GM23248 (cell line): ENCODE results near the gene MCRIP2. TPM values are rescaled to one million over a fixed set of nuclear protein-coding genes. Genes with fewer than 3 reads are reported as not detected.

ENCODE experiments used
- DNase-seq: peaks from one replicate; pipeline ENCODE4 v3.0.0-alpha.2; 2015
- H2AFZ ChIP-seq: fragments of 200-600 bp; sonication (generic); 2 replicates; pipeline ENCODE4 v1.6.1; 2016; ENCODE audit warnings: antibody characterized with exemption
- H3F3A ChIP-seq: fragments of 200-600 bp; sonication (generic); 2 replicates; pipeline ENCODE4 v1.6.1; 2016; ENCODE audit warnings: mild to moderate bottlenecking, antibody characterized with exemption, mixed run types; ENCODE audit not compliant: insufficient read depth
- H3K27ac ChIP-seq: fragments of 200-600 bp; sonication (generic); 2 replicates; pipeline ENCODE4 v1.5.1; 2016; ENCODE audit warnings: mild to moderate bottlenecking
- H3K27me3 ChIP-seq: fragments of 200-600 bp; sonication (generic); replicated peaks from 2 replicates; pipeline ENCODE4 v1.6.1; 2016; ENCODE audit warnings: mild to moderate bottlenecking; ENCODE audit not compliant: insufficient read depth
- H3K36me3 ChIP-seq: fragments of 200-600 bp; sonication (generic); 2 replicates; pipeline ENCODE4 v1.6.1; 2016; ENCODE audit warnings: low read depth, mild to moderate bottlenecking
- H3K4me1 ChIP-seq: fragments of 200-600 bp; sonication (generic); 2 replicates; pipeline ENCODE4 v1.6.1; 2016; ENCODE audit warnings: mild to moderate bottlenecking; ENCODE audit not compliant: insufficient read depth
- H3K4me2 ChIP-seq: fragments of 200-600 bp; sonication (generic); one replicate; pipeline ENCODE4 v1.6.1; 2016; ENCODE audit warnings: mild to moderate bottlenecking; ENCODE audit not compliant: unreplicated experiment
- H3K4me3 ChIP-seq: fragments of 200-600 bp; sonication (generic); 2 replicates; pipeline ENCODE4 v1.5.1; 2016; ENCODE audit warnings: mild to moderate bottlenecking
- H3K79me2 ChIP-seq: fragments of 200-600 bp; sonication (generic); 2 replicates; pipeline ENCODE4 v1.6.1; 2016; ENCODE audit warnings: mild to moderate bottlenecking; ENCODE audit not compliant: insufficient read depth
- H3K9ac ChIP-seq: fragments of 200-600 bp; sonication (generic); 2 replicates; pipeline ENCODE4 v1.6.1; 2016; ENCODE audit warnings: mild to moderate bottlenecking
- H3K9me2 ChIP-seq: fragments of 200-600 bp; sonication (generic); 2 replicates; pipeline ENCODE4 v1.6.1; 2016; ENCODE audit warnings: mixed run types, mild to moderate bottlenecking, moderate library complexity; ENCODE audit not compliant: insufficient read depth
- H3K9me3 ChIP-seq: fragments of 200-600 bp; sonication (generic); one replicate; pipeline ENCODE4 v1.6.1; 2017; ENCODE audit warnings: low read depth
- H4K20me1 ChIP-seq: fragments of 200-600 bp; sonication (generic); 2 replicates; pipeline ENCODE4 v1.6.0; 2016; ENCODE audit not compliant: insufficient read depth
- EZH2 ChIP-seq: fragments of 200-600 bp; sonication (generic); IDR thresholded peaks from 2 replicates; pipeline ENCODE4 v1.6.1; 2018; ENCODE audit warnings: antibody characterized with exemption, mild to moderate bottlenecking; ENCODE audit not compliant: insufficient read depth, poor library complexity, severe bottlenecking
- EZH2phosphoT487 ChIP-seq: fragments of 200-600 bp; sonication (generic); IDR thresholded peaks from 2 replicates; pipeline ENCODE4 v1.6.1; 2018; ENCODE audit warnings: antibody characterized with exemption, moderate library complexity, mild to moderate bottlenecking, low read depth; ENCODE audit not compliant: insufficient read depth
- WGBS, 2 experiments: methylation state at CpG; one replicate each; pipeline ENCODE4 v1.1.6; 2015 to 2017; ENCODE audit warnings: low lambda C conversion rate in 2 of 2, low coverage in 1 of 2; ENCODE audit errors: missing lambda C conversion rate in 2 of 2; 5-methylcytosine and 5-hydroxymethylcytosine counted together
- in situ Hi-C: fragments of 300-500 bp; cut with MboI; formaldehyde crosslinking; loops from 2 replicates; pipeline ENCODE4 v1.15.0; 2020
- polyA plus RNA-seq: library from polyadenylated mRNA; unstranded; fragments of >200 nt; fragmentation: Nextera tagmentation; extraction: Ambion mirVana; gene quantifications from 2 replicates; pipeline ENCODE4 v1.2.1, GENCODE V29; 2016
- total RNA-seq: library from RNA; depleted of rRNA; stranded (reverse); fragments of >200 nt; shearing (Covaris generic); gene quantifications from 2 replicates; pipeline ENCODE4 v1.2.3, GENCODE V29; 2014

The MCRIP2 gene
- total and polyA plus RNA-seq, 2 experiments from 2014 or later: 22.6 to 30.4 TPM

- no peaks in the 10 kb centered on the region for H3K36me3 ChIP-seq
- TF ChIP-seq EZH2phosphoT487: no peak
- no peak for TF ChIP-seq EZH2
- DNase-seq: no peak
- H2AFZ ChIP-seq: no peak overlapping the region
- H3K9ac ChIP-seq: no peak overlapping the region
- no peaks in the 10 kb centered on the region for H3K4me1 ChIP-seq
- no peak overlapping the region for H3K4me3 ChIP-seq
- no peaks in the 10 kb centered on the region for H3K9me2 ChIP-seq
- no peak overlapping the region for H3K4me2 ChIP-seq
- peaks cover 48% of the 10 kb centered on the region for H3K79me2 ChIP-seq
- H3K9me3 ChIP-seq: no peaks in the 10 kb centered on the region
- no peaks in the 10 kb centered on the region for H4K20me1 ChIP-seq
- in situ Hi-C loops: no loop called here
- 78 to 80% methylated on average over 10 of the region's 10 CpGs for WGBS, 2 experiments
- no peaks in the 10 kb centered on the region for H3K27me3 ChIP-seq
- no peak overlapping the region for H3K27ac ChIP-seq
- H3F3A ChIP-seq: no peaks in the 10 kb centered on the region
Measured at GRCh38 chr16:608019-608418, 33.6 kb upstream of the MCRIP2 start.

- Histone ChIP-seq H3K9me2 (no peaks in the 10 kb centered on the region), H3K36me3 (no peaks in the 10 kb centered on the region), H2AFZ (no peak overlapping the region), H3K9me3 (no peaks in the 10 kb centered on the region), H3K9ac (no peak overlapping the region), H4K20me1 (no peaks in the 10 kb centered on the region), H3K4me1 (no peaks in the 10 kb centered on the region), H3K4me2 (no peak overlapping the region), H3K27me3 (no peaks in the 10 kb centered on the region), H3K79me2 (peaks cover 35% of the 10 kb centered on the region), H3K4me3 (no peak overlapping the region), H3F3A (no peaks in the 10 kb centered on the region), H3K27ac (no peak overlapping the region)
- 93 to 95% methylated on average over 11 to 13 of the region's 13 CpGs for WGBS, 2 experiments
- in situ Hi-C loops: no loop called here
- no peak for DNase-seq
- TF ChIP-seq EZH2: no peak
- TF ChIP-seq EZH2phosphoT487: no peak
Measured at GRCh38 chr16:609316-609715, 32.3 kb upstream of the MCRIP2 start.

DNA sequence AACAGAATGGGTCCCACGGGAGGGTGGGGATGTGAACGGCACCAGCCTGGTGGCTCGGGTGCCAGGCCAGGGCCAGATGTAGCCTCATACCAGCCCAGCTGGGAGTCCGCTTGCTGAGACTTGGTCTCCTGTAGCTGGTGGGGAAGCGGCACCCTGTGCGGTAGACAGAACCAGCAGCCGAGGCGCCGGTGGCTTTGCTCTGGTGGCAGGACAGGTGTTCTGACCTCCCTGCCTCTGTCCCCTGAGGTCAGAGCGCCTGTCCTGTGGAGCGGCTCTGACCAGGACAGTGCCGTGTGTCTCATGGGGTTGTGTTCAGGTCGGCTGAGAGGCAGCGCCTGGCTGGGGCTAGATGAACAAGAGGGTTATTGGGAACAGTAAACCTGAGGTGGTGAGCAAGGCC, 31.6 kb upstream of the MCRIP2 start:
- H3K27me3 ChIP-seq: no peaks in the 10 kb centered on the region
- H3K36me3 ChIP-seq: no peaks in the 10 kb centered on the region
- H2AFZ ChIP-seq: no peak overlapping the region
- in situ Hi-C loops: no loop called here
- no peak overlapping the region for H3K27ac ChIP-seq
- no peak overlapping the region for H3K4me3 ChIP-seq
- H3K4me1 ChIP-seq: no peaks in the 10 kb centered on the region
- H3K4me2 ChIP-seq: no peak overlapping the region
- no peak for DNase-seq
- H3K9ac ChIP-seq: no peak overlapping the region
- H3K9me3 ChIP-seq: no peaks in the 10 kb centered on the region
- H3K9me2 ChIP-seq: no peaks in the 10 kb centered on the region
- H3F3A ChIP-seq: no peaks in the 10 kb centered on the region
- TF ChIP-seq EZH2 (no peak), EZH2phosphoT487 (no peak)
- peaks cover 32% of the 10 kb centered on the region for H3K79me2 ChIP-seq
- no peaks in the 10 kb centered on the region for H4K20me1 ChIP-seq
- 84 to 89% methylated on average over 12 to 13 of the region's 14 CpGs for WGBS, 2 experiments

DNA sequence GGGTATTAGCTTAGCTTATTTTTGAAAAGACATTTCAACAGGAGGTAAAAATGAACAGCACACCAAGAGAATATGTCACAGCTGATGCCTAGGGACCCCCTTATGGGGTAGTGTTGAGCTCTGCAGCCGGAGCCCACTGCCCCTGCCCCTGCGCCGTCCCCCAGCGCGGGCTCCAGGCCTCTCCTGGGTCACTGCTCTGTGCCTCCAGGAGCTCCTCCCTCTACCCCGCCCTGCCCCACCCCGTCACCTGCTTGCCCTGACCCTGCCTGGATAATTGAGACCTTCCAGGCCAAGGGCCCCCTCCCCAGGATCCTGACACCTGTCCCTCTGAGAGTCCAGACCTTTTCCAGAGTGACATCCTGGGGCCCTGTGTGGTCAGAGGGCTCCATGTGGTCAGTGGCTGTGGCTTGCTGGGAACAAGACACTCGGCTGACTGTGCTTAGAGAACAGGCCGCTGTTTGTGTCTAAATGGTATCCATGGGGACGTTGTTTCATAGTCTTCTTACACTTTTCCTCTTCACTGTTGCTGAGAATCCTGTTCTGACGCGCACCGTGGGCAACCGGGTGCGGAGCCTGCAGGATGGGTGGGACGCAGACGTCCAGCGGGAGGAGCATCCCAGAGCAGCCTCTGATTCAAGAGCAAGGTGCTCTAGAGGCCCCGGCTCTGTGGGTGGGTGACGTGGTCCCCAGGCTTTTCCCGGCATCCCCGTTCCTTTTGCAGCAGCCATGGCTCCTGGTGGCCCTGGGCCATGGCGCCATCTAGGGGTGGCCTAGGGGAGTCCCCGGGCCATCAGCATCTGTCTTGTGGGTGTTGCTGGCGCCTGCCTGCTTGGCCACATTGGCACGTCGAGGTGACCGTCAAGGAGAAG, 30.9 kb upstream of the MCRIP2 start:
- Histone ChIP-seq H3K9me2 (no peaks in the 10 kb centered on the region), H3K4me2 (no peak overlapping the region), H3K36me3 (no peaks in the 10 kb centered on the region), H2AFZ (no peak overlapping the region), H3K27me3 (no peaks in the 10 kb centered on the region), H3K27ac (no peak overlapping the region), H4K20me1 (no peaks in the 10 kb centered on the region), H3K4me1 (no peaks in the 10 kb centered on the region), H3F3A (no peaks in the 10 kb centered on the region), H3K4me3 (no peak overlapping the region), H3K9ac (no peak overlapping the region), H3K79me2 (peaks cover 30% of the 10 kb centered on the region), H3K9me3 (no peaks in the 10 kb centered on the region)
- 78 to 82% methylated on average over 26 to 28 of the region's 28 CpGs for WGBS, 2 experiments
- TF ChIP-seq EZH2phosphoT487 (no peak), EZH2 (no peak)
- peak; percentile 52 for DNase-seq
- in situ Hi-C loops: no loop called here
